Measurements from ENCODE around the gene ABLIM3.

DNA sequence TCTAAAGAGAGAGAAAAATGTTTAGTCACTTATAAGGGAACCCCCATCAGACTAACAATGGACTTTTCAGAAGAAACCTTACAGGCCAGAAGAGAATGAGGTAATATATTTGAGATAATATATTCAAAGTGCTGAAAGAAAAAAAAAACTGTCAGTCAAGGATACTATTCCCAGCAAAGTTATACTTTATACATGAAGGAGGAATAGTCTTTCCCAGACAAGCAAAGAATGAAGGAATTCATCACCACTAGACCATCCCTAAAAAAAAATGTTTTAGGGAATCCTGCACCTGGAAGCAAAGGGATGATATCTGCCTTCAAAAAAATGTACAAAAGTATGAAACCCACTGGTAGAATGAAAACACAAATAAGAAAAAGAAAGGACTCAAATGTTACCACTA is 41.0 kb upstream of the ABLIM3 start:
- TF ChIP-seq, protein P1, sequence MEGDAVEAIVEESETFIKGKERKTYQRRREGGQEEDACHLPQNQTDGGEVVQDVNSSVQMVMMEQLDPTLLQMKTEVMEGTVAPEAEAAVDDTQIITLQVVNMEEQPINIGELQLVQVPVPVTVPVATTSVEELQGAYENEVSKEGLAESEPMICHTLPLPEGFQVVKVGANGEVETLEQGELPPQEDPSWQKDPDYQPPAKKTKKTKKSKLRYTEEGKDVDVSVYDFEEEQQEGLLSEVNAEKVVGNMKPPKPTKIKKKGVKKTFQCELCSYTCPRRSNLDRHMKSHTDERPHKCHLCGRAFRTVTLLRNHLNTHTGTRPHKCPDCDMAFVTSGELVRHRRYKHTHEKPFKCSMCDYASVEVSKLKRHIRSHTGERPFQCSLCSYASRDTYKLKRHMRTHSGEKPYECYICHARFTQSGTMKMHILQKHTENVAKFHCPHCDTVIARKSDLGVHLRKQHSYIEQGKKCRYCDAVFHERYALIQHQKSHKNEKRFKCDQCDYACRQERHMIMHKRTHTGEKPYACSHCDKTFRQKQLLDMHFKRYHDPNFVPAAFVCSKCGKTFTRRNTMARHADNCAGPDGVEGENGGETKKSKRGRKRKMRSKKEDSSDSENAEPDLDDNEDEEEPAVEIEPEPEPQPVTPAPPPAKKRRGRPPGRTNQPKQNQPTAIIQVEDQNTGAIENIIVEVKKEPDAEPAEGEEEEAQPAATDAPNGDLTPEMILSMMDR (conservative IDR thresholded peaks at IDR 0.05; ENCODE audit: low read length), result no peak
- TF ChIP-seq EZH2phosphoT487 (IDR thresholded peaks at IDR 0.05; ENCODE audit: borderline replicate concordance), result no peak
